H1 (cell line): ENCODE data around the gene JMJD1C. TPM values are rescaled to one million over a fixed set of nuclear protein-coding genes. Genes with fewer than 3 reads are reported as not detected.

Source experiments
- TBP ChIP-seq: IDR thresholded peaks from 2 replicates; pipeline ENCODE4 v1.6.1; 2011; ENCODE audit warnings: low read depth, low read length, improper control_type of control experiment
- polyA plus RNA-seq, 7 experiments: library from polyadenylated mRNA; depleted of rRNA in 3 of 7; stranded (reverse) in 5 of 7; unstranded in 2 of 7; fragments of >200 nt in 5 of 7; fragments of 200-250 nt in 2 of 7; gene quantifications; 1 replicate in 5 of 7; 2 replicates in 1 of 7; 4 replicates in 1 of 7; pipeline versions ENCODE4 v1.2.1 to v1.2.3, GENCODE V29; 2011 to 2013; ENCODE audit warnings: missing spikeins in 2 of 7, mixed read lengths in 2 of 7
- total RNA-seq: library from RNA; stranded (reverse); fragmentation: NEBNext Ultra II Directional; extraction: Animal tissue kit (Norgen Biotek cat#: 25700); gene quantifications from 2 replicates; pipeline ENCODE4 v1.2.1, GENCODE V29; 2021

The JMJD1C gene
- total and polyA plus RNA-seq, 2 of the 8 experiments (the other 6 are each of a cell fraction or from before 2014, with no cell fraction given): 54.5 to 210 TPM

GRCh38 chr10:63171926-63172325, 293.9 kb downstream of the JMJD1C start (continued):
- no peak for TF ChIP-seq TBP
- TF ChIP-seq, all 59 proteins: peak for 0
